Measurements from ENCODE around the gene CARD14. TPM values are rescaled to one million over a fixed set of nuclear protein-coding genes. Genes with fewer than 3 reads are reported as not detected.

CARD14 gene
- 0.08 to 0.26 TPM (median 0.22 TPM) in 3 of 5 replicates, not detected in the others for total RNA-seq (2022; extraction: Qiagen RNA extraction; ENCODE audit: low read depth)

GRCh38 chr17:80169784-80170500, at the start of gene CARD14:
Gene CARD14, plus strand, starts transcription at chr17:80170030. Its CDS starts 11,409 bp downstream, at chr17:80181439.

GRCh38 chr17:80147035-80147822, 22.6 kb upstream of the CARD14 start, which contains the start of gene EIF4A3:
Gene EIF4A3, minus strand, starts transcription at chr17:80147128. Its CDS starts 167 bp downstream, at chr17:80146961.

GRCh38 chr17:80220054-80220735, 50.4 kb downstream of the CARD14 start, which contains the start of the genes SGSH and SLC26A11:
Gene SGSH, minus strand, starts transcription at chr17:80220333. Its CDS starts 20 bp downstream, at chr17:80220313.
Gene SLC26A11, plus strand, starts transcription at chr17:80220427. Its CDS starts 1,134 bp downstream, at chr17:80221561.

Other genes starting within 250 kb of the CARD14 start
- 6.6 to 10.2 TPM (median 9.0 TPM) in 5 replicates for gene TBC1D16, start 134.2 kb upstream of the CARD14 start, total RNA-seq (2022; extraction: Qiagen RNA extraction; ENCODE audit: low read depth)
- 4.5 to 7.5 TPM (median 6.2 TPM) in 5 replicates for gene CCDC40, start 133.4 kb upstream of the CARD14 start, total RNA-seq (2022; extraction: Qiagen RNA extraction; ENCODE audit: low read depth)
- 50.3 to 61.0 TPM (median 52.4 TPM) in 5 replicates for gene GAA, start 68.4 kb upstream of the CARD14 start, total RNA-seq (2022; extraction: Qiagen RNA extraction; ENCODE audit: low read depth)
- 187 to 228 TPM (median 220 TPM) in 5 replicates for gene EIF4A3, start 22.9 kb upstream of the CARD14 start, total RNA-seq (2022; extraction: Qiagen RNA extraction; ENCODE audit: low read depth)
- 18.3 to 27.4 TPM (median 23.4 TPM) in 5 replicates for gene SGSH, start 50.3 kb downstream of the CARD14 start, total RNA-seq (2022; extraction: Qiagen RNA extraction; ENCODE audit: low read depth)
- 12.1 to 16.3 TPM (median 15.2 TPM) in 5 replicates for gene SLC26A11, start 50.4 kb downstream of the CARD14 start, total RNA-seq (2022; extraction: Qiagen RNA extraction; ENCODE audit: low read depth)
- 67.4 to 83.0 TPM (median 70.2 TPM) in 5 replicates for gene RNF213, start 90.8 kb downstream of the CARD14 start, total RNA-seq (2022; extraction: Qiagen RNA extraction; ENCODE audit: low read depth)
- gene ENDOV, start 245.1 kb downstream of the CARD14 start, total RNA-seq (2022; extraction: Qiagen RNA extraction; ENCODE audit: low read depth) = 40.9 to 53.3 TPM (median 46.5 TPM) in 5 replicates